Jurkat, Clone E6-1 (cell line): ENCODE data around the gene DDX19B.
"Not testable (repeated sequence)": the region's sequence is repeated elsewhere in the genome, so short reads cannot be mapped to it uniquely, and the experiment has no call there.

Source experiments
- DNase-seq: peaks from one replicate; pipeline ENCODE4 v3.0.0-alpha.2; 2011; ENCODE audit warnings: low read depth, low spot score
- H3K4me3 ChIP-seq: 2 replicates; pipeline ENCODE4 v1.5.1; 2011; ENCODE audit warnings: mild to moderate bottlenecking, low read length, control low read depth, moderate library complexity

DDX19B gene

DNA sequence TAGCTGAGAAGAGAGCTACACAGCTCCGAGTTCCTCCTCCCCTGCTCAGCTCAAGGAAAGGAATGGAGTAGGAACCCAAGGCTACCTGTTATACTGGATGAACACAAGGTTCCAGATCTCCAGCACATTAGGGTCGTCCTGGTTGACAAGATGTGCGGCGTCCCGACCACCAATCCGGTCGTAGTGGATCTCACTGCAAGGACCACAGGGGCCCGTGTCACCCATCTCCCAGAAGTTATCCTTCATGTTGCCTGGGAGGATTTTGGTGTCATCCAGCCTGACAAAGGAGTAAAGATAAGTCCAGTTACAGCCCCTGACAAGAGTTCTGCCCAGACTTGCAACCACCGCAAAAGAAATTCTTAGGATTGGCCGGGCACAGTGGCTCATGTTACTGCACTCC lies 27.3 kb upstream of the DDX19B start:
- H3K4me3 ChIP-seq, result no peak overlapping the region
- DNase-seq, result no peak

DNA sequence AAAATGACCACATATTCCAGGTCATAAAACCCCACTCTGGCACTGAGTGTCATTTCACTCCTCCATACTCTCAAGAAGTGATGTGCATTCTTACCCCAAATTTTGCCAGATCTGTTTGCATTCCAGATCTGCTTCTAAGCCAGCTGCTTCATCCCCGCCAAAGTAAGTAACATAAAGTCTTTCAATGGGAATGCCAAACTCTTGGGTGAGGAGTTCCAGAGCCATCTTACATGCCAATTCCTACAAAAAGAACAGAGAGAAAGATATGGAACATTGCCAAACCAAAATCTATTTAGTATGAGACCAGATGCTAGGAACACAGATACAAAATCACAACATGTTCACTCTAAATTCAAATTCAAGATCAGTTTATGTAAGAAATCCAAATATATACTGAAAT lies 22.6 kb upstream of the DDX19B start:
- DNase-seq, result no peak

DNA sequence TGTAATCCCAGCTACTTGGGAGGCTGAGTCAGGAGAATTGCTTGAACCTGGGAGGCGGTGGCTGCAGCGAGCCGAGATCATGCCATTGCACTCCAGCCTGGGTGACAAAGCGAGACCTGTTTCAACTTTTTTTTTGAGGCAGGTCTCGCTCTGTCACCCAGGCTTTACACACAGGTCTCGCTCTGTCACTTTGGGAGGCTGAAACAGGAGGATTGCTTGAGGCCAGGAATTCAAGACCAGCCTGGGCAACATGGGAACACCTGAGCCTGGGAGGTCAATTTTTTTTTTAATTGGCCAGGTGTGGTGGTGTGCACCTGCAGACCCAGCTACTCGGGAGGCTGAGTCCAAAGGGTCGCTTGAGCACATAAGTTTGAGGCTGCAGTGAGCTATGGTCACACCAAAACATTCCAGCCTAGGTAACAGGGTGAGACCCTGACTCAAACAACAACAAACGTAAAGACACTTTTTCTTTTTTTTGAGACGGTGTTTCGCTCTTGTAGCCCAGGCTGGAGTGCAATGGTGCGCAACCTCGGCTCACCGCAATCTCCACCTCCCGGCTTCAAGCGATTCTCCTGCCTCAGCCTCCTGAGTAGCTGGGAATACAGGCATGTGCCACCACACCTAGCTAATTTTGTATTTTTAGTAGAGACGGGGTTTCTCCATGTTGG lies 11.5 kb upstream of the DDX19B start:
- H3K4me3 ChIP-seq, result peak overlapping the region; percentile 93
- DNase-seq, result not testable (repeated sequence)

More for the DNA sequence above, 22.6 kb upstream of the DDX19B start:
- no peak overlapping the region for H3K4me3 ChIP-seq

DNA sequence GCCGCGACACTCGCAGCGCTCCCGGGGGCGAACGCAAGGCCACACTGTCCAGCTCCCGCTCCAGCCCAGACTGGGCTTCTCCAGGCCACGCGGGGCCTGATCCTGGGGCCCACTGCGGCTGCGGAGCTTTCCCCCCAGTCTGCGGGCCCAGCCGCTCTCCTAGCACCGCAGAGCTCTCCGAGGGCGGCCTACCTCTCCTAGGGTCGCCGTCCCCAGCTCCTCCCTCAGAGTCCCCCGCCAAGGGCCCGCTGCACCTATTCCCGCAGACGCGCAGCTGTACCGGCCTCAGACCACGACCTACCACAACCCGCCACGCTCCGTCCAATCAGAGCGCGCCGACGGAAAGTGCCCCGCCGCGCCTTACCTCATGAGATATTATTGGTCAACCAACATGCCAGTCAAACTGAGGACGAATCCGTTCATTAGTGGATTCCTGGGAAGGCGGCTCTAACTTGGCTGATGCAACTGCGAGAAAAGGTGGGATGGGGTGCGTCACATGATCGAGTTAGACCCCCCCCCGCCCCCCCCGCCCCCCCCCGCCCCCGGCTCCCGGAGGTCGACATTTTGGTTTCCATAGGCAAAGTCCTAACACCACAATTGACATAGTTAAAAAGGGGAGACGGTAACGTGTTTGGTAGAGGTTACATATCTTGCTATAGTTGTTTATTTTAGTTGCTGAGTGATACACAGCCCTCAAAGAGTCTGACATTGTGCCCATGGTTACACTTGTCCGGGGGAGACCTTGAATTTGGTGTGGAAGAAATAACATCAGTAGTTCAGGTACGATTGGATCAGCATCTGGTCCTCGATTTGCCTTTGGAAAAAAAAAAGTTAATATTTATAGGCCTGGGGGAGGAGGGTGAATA lies 9.5 kb upstream of the DDX19B start, which contains the start of gene AARS1:
TSS of gene AARS1 (minus strand) at position 278 of the 866 bp plus-strand sequence. CDS start 6,743 bp downstream, outside the sequence.
- DNase-seq, result peak; percentile 100

DNA sequence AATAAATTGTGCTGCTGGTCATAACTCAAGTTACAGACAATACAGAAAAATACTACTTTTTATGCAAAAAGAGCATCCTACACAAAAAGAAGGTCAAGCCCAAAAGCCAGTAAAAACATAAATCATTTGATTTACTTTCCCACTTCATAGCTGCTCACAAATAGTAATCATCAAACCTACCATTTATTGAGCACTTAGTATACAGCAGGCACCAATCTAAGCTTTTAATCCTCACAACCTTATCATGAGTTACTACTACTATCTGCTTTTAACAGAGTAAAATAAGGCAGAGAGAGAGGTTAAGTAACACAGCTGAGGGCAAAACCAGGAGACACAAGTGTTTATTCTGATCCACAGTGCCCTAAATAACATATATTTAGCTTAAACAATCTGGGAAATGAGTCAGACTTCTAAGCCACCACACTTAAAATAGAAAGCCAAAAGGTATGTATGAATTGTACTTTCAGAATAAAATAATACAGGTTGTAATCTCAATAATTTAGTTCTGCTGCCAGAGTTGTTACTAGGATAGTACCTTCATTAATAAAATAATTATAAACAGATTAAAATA lies 8.0 kb upstream of the DDX19B start:
- H3K4me3 ChIP-seq, result no peak overlapping the region
- DNase-seq, result no peak

More for the DNA sequence above, 9.5 kb upstream of the DDX19B start, which contains the start of gene AARS1:
- peak within 1 kb of the TSS; percentile 93 for H3K4me3 ChIP-seq

DNA sequence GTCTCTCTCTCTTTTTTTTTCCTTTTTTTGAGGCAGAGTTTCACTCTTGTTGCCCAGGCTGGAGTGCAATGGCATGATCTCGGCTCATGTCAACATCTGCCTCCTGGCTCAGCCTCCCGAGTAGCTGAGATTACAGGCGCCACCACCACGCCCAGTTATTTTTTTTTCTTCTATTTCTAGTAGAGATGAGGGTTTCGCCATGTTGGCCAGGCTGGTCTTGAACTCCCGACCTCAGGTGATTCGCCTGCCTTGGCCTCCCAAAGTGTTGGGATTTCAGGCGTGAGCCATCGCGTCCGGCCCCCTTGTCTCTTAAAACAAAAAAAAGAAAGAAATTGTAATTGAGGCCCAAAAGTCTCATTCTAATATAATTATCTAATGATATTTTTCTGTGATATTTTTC lies 6.8 kb upstream of the DDX19B start:
- DNase-seq, H3K4me3 ChIP-seq: not testable (repeated sequence)

DNA sequence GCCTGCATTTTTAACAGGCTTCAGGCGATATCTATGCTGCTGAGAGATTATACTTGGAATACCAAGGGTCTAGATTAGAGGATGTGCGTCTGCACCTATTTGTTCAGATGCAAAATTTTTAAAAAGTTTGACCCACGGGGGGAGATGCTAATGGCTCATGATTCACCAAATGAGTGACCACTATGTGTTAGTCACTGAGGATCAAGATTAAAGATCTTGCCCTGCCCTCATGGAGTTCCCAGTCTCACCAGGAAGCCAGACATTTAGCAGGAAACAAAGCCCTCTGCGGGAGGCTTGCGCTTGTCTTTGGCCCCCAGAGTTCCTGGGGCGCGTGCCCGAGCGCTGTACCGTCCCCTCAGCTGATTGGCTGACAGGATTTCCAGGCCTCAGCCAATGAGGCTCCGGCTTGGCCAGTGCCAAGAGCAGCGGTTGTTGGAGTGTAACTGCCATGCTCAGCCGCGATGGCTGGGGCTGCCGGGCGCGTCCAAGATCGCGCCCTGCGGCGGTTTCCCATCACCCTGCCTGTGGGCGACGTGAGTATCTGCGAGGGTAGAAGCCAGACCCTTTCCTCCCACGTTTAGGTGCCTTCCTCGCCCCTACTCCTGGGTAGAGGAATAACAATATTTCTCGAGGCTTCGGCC lies 4.5 kb upstream of the DDX19B start:
- DNase-seq, result no peak
- H3K4me3 ChIP-seq, result no peak overlapping the region

DNA sequence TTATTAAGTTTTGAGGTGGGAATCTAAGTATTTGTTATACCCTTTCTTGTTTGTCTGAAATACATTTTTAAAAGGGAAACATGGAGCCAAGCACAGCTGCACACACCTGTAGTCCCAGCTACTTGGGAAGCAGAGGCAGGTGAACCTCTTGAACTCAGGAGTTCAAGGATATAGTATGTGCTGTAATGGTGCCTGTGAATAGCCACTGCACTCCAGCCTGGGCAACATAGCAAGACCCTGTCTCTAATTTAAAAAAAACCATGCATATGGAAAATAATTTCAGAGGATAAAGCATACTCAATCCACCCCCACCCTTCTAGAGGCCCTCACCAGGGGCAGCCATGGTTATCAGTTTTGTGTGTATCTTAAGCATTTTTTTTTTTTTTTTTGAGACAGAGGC lies 3.4 kb upstream of the DDX19B start:
- H3K4me3 ChIP-seq, result no peak overlapping the region
- no peak for DNase-seq

DNA sequence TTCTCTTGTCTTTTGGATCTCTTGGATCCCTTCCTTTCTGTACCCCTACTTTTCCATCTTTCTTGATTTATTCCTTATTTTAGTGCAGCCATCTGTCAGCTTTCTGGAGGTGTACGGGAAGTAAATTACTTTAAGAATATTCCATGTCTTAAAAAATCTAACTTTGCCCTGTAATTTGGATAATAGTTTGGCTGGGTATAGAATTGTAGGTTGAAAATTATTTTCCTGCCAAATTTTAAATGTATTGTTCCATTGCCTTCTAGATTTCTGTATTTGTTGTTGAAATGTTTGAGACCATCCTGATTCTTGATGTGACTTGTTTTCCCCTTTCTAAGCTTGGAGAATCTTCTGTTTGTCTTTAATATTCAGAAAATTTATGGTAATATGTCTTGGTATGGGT lies 2.1 kb downstream of the DDX19B start:
- DNase-seq, result no peak
- H3K4me3 ChIP-seq, result no peak overlapping the region

DNA sequence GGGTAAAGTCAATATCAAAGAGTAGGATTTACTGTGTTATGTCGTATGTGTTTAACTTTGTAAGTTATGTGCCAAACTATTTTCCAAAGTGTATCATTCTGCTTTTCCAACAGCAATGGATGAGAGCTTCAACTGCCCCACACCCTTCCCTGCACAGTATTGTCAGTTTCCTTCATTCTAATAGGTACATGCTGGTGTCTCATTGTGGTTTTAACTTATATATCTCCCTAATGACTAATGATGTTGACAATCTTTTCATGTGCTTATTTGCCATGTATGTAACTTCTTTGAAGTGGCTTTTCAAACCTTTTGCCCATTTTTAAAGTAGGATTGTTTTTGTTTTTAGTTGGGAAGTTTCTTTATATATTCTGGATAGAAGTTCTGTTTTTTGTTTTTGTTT lies 3.8 kb downstream of the DDX19B start:
- DNase-seq, result no peak
- H3K4me3 ChIP-seq, result no peak overlapping the region

DNA sequence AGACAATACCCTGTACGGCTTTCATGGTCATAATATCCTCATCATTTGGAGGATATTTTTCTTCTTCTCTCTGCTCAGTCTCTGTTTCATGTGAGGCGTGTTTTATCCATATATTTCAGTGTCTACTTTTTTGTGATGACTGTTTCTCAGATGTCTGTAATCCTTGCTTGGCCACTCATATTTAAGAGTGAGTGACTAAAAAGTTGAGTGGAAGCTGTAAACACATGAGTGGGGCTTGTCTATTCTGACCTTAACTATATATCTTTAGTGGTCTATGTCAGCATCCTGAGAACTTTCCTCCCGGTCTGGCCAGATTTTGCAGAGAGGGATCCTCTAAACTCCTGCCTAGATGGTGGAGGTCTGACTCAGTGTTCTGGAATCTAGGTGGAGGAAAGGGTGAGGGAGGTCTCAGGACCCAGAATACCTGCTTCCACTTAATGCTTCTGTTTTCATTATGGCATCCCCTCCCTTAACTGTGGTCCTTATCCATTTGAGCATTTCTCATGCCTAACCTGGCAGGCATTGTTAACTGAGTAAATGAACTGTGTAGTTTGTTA lies 6.0 kb downstream of the DDX19B start:
- H3K4me3 ChIP-seq, result no peak overlapping the region
- no peak for DNase-seq

DNA sequence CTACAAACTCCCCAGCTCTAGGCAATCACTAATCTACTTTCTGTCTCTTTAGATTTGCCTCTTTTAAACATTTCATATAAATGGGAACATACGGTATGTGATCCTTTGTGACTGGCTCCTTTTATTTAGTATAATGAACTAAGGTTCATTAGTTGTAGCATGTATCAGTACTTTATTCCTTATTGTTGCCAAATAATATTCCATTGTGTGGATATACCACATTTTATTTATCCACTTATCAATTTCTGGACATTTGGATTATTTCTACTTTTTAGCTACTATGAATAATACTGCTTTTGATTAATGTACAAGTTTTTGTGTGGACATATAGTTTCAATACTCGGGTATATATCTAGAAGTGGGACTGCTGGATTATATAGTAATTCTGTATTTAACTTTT lies 7.9 kb downstream of the DDX19B start:
- no peak for DNase-seq
- no peak overlapping the region for H3K4me3 ChIP-seq

DNA sequence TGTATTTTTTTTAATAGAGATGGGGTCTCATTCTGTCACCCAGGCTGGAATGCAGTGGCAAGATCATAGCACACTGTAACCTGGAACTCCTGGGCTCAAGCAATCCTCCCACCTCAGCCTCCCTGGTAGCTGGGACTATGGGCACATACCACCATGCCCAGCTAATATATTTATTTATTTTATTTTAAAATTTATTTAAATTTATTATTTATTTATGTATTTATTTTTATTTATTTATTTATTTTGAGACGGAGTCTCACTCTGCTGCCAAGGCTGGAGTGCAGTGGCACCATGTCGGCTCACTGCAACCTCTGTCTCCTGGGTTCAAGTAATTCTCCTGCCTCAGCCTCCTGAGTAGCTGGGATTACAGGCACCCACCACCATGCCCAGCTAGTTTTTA lies 8.7 kb downstream of the DDX19B start:
- H3K4me3 ChIP-seq, DNase-seq: not testable (repeated sequence)

DNA sequence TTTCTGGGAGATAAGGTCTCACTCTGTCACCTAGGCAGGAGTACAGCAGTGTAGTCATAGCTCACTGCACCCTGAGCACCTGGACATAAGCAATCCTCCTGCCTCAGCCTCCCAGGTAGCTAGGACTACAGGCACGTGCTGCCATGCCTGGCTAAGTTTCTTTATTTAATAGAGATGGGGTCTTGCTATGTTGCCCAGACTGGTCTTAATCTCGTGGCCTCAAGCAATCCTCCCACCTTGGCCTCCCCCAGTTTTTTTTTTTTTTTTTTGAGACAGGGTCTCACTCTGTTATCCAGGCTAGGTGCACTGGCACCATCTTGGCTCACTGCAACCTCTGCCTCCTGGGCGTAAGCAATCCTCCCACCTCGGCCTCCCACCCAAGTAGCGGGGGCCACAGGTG lies 21.1 kb downstream of the DDX19B start:
- H3K4me3 ChIP-seq, result no peak overlapping the region
- no peak for DNase-seq

DNA sequence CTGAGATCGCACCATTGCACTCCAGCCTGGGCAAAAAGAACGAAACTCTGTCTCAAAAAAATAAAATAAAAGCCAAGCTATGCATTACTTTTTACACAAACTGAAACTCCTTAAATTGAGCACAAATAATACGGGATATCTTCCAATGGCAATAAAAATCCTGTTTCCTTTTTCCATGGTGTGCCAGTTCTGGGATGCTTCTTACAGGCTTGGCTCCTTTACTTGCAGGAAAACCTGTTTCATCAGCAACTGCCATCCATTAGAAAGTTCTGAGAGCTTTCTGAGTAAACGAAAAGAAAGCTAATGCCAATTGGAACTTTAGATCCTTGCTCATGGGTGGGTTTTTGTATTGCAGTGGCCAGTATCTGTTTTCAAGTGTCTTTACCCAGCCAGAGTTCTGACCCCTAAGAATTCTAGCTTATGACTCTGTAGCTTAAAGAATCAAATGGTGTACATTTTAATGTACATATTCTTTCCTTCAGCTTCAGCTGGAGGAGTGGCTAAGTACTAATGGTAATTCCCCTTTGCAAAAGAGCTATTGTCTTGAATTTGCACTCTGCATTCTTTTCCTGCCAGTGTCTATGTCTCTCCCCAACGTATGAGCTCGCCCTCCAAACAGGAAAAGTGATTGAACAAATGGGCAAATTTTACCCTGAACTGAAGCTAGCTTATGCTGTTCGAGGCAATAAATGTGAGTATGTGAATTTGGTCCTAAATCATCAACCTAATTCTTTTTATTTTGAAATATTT lies 26.2 kb downstream of the DDX19B start:
- H3K4me3 ChIP-seq, result no peak overlapping the region
- no peak for DNase-seq

DNA sequence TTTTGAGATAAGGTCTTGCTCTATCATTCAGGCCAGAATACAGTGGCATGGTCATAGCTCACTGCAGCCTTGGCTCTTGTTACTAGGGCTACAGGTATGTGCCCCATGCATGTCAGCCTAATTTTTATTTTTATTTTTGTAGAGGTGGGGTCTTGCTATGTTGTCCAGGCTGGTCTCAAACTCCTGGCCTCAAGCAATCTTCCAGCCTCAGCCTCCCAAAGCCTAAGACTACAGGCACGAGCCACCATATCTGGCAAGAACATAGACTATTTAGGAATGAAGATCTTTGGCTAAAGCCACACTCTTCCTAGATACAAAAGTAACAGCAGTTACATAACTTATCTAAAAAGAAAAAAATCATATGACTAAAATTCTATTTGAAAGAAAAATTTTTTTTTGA lies 32.1 kb downstream of the DDX19B start:
- no peak for DNase-seq

DNA sequence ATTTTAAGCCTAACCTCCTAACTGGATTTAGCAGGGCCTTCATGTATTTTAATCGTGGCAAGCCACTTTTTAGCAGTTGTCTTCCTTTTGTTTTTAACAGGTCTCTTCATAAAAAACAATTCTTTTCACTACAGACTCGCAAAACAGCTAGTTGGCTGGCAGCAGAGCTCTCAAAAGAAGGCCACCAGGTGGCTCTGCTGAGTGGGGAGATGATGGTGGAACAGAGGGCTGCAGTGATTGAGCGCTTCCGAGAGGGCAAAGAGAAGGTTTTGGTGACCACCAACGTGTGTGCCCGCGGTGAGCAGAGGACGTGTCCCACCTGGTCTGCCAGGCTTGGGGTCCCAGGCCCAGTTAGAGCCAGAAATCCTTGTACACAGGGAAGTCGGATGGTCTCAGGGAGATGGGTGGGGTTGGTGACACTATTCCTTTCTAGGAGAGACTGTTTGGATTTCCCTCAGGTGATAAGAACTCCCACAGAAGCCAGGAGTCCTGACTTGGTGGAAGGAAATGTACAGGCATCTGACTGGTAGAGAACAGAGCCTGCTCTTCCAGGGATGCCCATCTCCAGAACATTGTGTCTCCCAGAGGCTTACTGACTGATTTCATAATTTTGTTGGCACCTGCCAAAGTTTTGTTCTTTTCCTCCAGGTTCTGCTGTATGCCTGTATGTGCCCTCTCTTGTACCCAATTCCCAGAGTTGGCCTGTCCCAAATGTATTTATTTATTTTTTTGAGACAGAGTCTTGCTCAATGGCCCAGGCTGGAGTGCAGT lies 32.8 kb downstream of the DDX19B start:
- no peak overlapping the region for H3K4me3 ChIP-seq
- DNase-seq, result no peak

More for the DNA sequence above, 32.1 kb downstream of the DDX19B start:
- H3K4me3 ChIP-seq, result no peak overlapping the region

DNA sequence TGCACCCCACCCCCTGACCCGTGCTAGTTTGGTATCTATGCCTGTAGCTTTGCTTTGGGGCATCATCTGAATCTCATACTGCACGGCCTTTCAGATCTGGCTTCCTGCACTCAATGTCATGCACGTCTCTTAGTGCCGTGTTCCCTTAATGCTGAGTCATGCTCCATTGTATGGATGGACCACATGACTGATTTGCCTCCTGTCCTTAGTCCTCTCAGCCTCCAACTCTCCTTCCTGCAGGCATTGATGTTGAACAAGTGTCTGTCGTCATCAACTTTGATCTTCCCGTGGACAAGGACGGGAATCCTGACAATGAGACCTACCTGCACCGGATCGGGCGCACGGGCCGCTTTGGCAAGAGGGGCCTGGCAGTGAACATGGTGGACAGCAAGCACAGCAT lies 33.7 kb downstream of the DDX19B start:
- DNase-seq, H3K4me3 ChIP-seq: not testable (repeated sequence)
